GM12801 (cell line): ENCODE data around the gene COX18.

ENCODE experiments used
- TF ChIP-seq, protein P1 (sequence below): IDR thresholded peaks from one replicate; pipeline ENCODE4 v1.5.1; 2011; ENCODE audit warnings: control low read depth; ENCODE audit not compliant: insufficient read length; ENCODE audit errors: extremely low read depth

COX18 gene

DNA sequence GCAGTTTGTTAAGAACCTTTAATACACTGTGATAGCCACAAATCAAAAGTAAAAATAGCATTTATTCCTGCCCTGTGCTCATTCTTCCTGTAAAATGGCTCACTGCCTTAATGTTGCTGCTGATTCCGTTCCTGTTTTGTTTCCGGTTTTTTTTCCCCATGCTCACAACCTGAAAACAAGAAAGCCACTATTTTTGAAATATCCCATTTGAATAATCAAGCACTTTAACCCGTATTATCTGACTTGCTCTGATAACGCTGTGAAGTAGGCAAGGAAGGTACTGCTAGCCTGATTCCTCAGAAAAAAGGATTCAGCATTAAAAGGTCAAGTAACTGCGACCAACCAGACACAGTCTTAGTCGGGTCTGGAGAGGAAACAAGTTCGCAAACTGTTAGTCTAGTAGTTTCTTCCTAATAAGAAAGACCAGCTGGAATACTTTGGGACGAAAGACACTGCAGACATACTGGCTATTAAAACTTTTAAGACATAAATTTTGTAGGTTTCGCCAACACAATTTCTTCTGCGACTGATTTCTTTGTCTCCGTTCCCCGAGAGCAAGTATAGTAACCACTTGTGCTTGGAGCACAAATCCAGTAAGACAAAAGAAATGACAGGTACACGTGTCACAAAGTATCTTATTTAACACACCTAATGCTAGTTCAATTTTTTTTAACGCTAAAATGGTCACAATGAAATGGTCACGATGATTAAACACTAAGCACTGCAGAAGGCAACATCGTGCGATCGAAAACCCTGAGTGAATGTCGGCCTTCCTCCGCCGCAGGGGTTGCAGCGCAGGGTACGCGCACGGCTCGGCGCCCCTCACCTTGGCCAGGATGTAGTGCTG lies 802 bp downstream of the COX18 start:
- TF ChIP-seq, protein P1, sequence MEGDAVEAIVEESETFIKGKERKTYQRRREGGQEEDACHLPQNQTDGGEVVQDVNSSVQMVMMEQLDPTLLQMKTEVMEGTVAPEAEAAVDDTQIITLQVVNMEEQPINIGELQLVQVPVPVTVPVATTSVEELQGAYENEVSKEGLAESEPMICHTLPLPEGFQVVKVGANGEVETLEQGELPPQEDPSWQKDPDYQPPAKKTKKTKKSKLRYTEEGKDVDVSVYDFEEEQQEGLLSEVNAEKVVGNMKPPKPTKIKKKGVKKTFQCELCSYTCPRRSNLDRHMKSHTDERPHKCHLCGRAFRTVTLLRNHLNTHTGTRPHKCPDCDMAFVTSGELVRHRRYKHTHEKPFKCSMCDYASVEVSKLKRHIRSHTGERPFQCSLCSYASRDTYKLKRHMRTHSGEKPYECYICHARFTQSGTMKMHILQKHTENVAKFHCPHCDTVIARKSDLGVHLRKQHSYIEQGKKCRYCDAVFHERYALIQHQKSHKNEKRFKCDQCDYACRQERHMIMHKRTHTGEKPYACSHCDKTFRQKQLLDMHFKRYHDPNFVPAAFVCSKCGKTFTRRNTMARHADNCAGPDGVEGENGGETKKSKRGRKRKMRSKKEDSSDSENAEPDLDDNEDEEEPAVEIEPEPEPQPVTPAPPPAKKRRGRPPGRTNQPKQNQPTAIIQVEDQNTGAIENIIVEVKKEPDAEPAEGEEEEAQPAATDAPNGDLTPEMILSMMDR, result no peak

DNA sequence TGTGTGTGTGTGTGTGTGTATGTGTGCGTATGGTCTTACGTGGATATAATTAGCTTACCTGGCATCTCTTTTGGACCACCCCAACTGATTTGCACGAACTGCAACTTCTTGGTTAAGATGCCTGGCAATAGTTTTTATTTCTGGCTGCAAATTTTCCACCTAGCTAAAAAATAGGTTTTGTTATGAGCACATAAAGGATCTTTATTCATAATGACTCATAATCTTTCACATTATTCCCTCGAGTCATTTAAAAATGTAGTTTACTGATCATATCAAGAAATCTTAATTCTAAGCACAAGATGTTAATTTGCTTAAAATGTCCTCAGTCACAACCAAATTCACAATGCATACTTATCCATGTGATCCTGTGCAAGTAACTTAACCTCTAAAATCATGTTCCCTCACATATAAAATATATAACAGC lies 1.5 kb downstream of the COX18 start:
- TF ChIP-seq, protein P1, result no peak

DNA sequence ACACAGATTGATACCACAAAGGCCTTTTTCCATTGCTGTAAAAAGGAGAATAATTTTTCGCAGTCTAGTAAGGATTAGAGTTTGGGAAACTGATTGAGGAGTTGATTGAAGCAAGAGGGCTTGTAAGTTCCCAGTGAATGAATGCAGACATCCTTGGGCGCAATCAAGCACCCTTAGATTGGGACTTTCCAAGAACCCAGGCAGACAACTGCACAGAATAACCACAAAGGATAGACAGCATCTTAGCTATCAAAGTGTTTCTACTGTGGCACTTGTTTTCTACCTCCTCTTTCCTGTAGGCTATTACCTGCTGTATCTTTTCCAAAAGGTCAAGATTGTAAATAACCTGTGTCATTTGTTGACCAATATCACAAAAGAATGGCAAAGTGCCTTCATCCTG lies 2.6 kb downstream of the COX18 start:
- TF ChIP-seq, protein P1, result no peak

DNA sequence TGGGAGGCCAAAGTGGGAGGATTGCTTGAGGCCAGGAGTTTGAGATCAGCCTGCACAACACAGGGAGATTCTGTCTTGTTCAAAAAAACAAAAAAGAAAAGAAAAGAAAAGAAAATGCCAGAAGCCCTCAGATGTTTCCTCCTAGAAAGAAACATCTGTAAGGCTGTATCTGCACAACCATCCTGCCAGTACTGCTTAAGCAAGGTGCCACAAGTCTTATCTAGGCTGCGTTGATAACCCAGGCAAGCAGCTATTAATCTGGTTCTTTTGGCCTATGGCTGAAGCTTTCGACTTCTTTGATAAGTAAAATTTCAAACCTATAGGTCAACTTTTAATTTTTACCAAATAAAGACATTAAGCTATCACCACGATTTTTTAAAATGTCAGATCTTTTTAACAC lies 3.1 kb downstream of the COX18 start:
- TF ChIP-seq, protein P1, result no peak

DNA sequence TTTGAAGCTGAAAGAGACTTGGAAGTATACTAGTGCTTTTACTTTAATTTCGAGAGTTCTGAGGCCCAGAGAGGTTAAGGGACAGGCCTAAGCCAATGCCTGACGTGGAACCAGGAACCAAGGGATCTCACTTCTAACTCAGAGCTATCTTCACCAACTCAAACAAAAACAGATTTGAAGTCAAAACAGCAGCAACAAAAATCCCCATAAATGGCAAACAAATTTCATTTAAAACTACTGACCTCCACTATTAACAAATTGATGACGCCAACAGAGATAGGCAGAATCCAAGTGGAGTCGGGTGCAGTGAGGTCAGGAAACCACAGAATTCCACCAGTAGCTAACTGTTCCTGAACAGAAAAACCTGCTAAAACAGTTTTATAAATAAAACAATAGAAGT lies 5.0 kb downstream of the COX18 start:
- TF ChIP-seq, protein P1, result no peak

DNA sequence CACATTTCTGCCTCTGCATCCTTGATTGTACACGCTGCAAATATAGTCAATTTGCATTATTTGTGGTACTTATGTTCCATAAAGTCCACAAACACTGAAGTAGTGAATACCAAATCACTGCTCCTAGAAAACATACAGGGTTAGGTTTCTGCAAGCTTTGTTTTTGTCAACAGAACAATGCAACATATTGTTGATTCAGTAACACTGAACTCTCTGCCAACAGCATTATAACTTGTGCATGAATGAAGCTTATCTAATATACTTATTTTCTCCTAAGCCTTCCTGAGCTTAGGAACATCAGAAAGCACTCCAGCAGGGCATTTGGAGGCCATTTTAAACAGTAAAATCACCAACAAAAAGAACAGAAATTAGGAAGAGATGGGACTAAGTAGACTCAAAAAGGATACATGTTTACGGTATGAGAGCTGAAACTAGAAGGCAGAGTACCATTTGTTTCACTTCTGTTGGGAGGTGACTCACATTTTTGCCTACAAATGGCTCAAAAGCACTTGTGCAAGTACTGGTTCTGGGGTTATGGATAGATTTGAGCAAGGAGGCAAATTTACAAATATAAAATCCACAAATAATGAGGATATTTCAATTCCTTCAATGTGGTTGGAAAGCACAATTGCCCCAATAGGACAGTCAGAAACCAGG lies 14.1 kb downstream of the COX18 start:
- TF ChIP-seq, protein P1, result no peak

DNA sequence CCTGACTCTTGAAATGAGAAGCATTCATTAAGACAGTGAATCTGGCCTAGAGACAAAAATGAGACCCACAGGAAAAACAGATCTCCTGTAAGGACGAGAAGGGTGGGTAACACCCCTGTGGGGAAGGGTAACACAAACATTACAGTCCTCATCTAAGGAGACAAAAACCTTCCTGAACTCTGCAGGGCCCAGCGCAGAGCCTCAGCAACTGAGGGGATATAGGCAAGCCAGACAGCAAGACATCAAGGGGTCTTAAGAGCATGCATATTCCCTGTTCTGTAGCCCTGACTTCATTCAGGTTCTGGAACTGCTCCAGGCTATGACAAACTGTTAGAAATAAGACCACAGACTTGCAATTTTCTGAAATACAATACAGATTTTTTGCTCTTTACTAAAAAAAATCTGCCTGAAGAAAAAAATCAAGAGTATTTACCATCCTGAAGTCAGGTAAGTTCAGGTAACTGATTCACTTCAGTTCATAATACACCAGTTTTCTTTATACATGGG lies 15.5 kb downstream of the COX18 start:
- TF ChIP-seq, protein P1, result no peak
